ENCODE measurements around the gene ATXN1.

DNA sequence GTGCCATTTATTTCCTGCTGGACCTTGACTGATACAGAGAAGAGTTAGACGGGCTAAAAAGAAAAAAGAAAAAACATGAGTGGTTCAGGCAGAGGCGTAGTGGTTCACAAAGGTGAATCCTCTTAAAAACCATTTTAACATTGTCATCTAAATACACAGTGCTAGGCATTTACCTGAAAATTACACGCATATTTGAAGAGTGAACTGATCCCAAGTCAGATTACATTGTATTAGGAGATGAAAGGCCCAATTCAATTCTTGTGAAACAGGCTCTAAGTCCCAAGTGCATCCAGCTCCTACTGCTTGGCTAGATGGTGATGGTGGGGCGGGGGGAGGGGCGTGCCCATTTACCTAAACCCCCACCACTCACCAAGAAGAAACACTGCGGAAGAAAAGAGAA lies 46.7 kb upstream of the ATXN1 start:
- TF ChIP-seq, protein P1, sequence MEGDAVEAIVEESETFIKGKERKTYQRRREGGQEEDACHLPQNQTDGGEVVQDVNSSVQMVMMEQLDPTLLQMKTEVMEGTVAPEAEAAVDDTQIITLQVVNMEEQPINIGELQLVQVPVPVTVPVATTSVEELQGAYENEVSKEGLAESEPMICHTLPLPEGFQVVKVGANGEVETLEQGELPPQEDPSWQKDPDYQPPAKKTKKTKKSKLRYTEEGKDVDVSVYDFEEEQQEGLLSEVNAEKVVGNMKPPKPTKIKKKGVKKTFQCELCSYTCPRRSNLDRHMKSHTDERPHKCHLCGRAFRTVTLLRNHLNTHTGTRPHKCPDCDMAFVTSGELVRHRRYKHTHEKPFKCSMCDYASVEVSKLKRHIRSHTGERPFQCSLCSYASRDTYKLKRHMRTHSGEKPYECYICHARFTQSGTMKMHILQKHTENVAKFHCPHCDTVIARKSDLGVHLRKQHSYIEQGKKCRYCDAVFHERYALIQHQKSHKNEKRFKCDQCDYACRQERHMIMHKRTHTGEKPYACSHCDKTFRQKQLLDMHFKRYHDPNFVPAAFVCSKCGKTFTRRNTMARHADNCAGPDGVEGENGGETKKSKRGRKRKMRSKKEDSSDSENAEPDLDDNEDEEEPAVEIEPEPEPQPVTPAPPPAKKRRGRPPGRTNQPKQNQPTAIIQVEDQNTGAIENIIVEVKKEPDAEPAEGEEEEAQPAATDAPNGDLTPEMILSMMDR (IDR thresholded peaks at IDR 0.05): no peak
- TF ChIP-seq EP300 (IDR thresholded peaks at IDR 0.05) (no peak), POLR2A (IDR thresholded peaks at IDR 0.05) (no peak)
